Measurements from ENCODE around the gene CACNA1I. TPM values are rescaled to one million over a fixed set of nuclear protein-coding genes. Genes with fewer than 3 reads are reported as not detected.

Gene CACNA1I
- total RNA-seq, 2 donors from 2014 or later = 0.69 to 1.0 TPM

DNA sequence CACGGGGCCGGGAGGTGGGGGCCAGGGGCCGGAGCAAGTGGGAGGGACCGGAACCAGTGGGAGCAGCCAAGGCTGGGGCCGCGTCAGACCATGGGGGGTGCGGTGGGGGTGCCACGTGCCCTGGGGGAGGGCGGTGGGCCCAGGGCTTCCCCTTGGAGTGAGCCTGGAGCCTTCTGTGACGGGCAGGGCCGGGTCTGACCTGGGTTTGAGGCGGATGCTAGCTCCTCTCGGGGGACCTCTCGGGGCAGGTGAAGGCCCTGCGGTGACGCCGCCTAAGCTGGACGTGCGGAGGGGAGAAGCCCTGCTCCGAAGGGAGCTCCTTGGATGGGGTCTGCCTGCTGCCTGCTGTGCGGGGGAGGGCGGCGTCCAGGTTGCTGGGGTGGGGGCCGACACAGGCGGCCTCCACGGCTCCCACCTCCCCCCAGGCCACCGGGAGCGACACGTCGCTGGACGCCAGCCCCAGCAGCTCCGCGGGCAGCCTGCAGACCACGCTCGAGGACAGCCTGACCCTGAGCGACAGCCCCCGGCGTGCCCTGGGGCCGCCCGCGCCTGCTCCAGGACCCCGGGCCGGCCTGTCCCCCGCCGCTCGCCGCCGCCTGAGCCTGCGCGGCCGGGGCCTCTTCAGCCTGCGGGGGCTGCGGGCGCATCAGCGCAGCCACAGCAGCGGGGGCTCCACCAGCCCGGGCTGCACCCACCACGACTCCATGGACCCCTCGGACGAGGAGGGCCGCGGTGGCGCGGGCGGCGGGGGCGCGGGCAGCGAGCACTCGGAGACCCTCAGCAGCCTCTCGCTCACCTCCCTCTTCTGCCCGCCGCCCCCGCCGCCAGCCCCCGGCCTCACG, 115.0 kb downstream of the CACNA1I start:
- Histone ChIP-seq H3K9ac (ENCODE audit: low read depth in 2 of 2, low read length in 2 of 2) (no peak overlapping the region), H3K27me3 (peaks cover 11% of the 10 kb centered on the region), H3K4me1 (no peaks in the 10 kb centered on the region), H3K27ac (no peak overlapping the region), H3K4me3 (no peak overlapping the region), H3K36me3 (no peaks in the 10 kb centered on the region), H3K9me3 (no peaks in the 10 kb centered on the region)
- intact Hi-C loops (cut with DNase I) = no loop called here
- DNase-seq = no peak
- TF ChIP-seq, protein P1, sequence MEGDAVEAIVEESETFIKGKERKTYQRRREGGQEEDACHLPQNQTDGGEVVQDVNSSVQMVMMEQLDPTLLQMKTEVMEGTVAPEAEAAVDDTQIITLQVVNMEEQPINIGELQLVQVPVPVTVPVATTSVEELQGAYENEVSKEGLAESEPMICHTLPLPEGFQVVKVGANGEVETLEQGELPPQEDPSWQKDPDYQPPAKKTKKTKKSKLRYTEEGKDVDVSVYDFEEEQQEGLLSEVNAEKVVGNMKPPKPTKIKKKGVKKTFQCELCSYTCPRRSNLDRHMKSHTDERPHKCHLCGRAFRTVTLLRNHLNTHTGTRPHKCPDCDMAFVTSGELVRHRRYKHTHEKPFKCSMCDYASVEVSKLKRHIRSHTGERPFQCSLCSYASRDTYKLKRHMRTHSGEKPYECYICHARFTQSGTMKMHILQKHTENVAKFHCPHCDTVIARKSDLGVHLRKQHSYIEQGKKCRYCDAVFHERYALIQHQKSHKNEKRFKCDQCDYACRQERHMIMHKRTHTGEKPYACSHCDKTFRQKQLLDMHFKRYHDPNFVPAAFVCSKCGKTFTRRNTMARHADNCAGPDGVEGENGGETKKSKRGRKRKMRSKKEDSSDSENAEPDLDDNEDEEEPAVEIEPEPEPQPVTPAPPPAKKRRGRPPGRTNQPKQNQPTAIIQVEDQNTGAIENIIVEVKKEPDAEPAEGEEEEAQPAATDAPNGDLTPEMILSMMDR (IDR thresholded peaks at IDR 0.05) = no peak

DNA sequence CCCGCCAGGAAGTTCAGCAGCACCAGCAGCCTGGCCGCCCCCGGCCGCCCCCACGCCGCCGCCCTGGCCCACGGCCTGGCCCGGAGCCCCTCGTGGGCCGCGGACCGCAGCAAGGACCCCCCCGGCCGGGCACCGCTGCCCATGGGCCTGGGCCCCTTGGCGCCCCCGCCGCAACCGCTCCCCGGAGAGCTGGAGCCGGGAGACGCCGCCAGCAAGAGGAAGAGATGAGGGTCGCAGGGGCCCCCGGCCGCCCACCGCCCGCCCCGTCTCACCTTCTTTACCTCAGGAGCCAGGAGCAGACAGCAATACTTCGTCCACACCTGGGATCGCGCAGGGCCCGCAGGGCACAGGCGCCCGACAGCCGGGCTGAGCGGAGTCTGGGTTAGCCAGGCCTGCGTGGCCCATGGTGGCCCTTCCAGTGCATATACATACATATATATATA, 115.6 kb downstream of the CACNA1I start:
- H3K27me3 ChIP-seq = peaks cover 15% of the 10 kb centered on the region
- no peak overlapping the region for H3K9ac ChIP-seq (ENCODE audit: low read depth in 2 of 2, low read length in 2 of 2)
- no peaks in the 10 kb centered on the region for H3K36me3 ChIP-seq
- intact Hi-C loops (cut with DNase I) = no loop called here
- TF ChIP-seq, protein P1 (IDR thresholded peaks at IDR 0.05) = no peak
- H3K4me3 ChIP-seq = no peak overlapping the region
- H3K27ac ChIP-seq = no peak overlapping the region
- no peaks in the 10 kb centered on the region for H3K4me1 ChIP-seq
- no peaks in the 10 kb centered on the region for H3K9me3 ChIP-seq
- no peak for DNase-seq

DNA sequence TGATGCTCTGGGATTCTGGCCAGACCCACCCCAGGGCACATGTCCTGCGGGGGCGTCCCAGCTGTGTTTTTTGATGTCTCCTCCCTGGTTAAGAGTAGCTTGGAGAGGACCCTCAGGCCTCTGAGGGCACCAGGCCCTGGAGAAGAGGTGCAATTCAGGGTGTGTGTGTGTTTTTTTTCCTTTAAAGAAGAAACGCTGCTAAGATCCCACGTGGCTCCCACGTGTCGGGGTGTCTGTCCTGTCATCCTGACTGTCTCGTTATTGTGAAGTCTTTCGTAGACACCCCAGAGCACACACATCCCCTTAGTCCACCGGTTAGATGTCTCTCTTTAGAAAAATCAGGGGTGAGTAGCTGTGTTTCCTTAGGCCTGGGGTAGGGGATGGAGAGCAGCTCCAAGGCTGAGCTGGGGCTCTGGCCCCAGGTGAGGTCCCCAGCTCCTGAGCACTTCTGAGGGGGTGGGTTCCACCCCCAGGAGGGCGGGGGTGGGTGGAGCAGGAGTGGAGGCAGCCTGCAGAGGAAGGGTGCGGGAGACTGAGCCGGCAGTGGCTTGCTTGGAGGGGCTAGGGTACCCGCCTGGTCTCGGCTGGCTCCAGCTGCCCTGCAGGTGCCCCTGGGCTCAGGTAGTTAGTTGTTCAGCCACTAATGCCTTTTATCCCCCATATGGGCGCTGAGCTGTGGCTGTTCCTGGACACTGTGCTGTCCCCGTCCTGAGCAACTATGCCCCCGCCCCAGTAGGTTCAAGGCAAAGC, 116.4 kb downstream of the CACNA1I start:
- TF ChIP-seq, protein P1 (IDR thresholded peaks at IDR 0.05) = no peak
- intact Hi-C loops (cut with DNase I) = no loop called here

DNA sequence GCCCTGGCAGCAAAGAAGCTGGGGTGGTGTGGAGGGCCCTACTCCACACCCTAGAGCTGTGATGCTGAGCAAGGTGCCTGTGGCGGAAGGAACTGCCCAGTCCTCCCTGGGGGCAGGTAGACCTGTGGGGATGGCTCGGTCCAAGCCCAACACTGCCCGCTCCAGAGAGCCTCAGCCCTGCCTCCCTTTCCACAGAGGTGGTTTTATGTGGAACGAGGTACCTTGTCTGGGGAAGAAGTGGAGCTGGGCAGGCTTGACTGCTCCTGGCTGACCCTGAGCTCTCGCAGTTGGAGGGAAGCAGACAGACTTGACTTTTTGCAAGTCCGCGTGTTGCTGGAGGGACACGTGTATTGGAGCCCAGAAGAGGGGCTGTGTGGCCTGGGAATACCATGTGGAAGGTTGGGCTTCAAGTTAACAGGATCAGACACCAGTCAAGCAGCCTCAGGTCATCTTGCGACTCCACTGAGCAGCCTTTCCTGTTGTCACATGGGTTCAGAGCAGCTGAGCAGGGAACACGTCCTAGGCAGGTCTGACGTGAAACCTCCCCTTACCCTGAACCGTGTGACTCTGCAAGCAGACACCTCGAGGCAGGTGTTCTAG, 117.7 kb downstream of the CACNA1I start:
- Histone ChIP-seq H3K27me3 (peaks cover 15% of the 10 kb centered on the region), H3K9ac (ENCODE audit: low read depth in 2 of 2, low read length in 2 of 2) (no peak overlapping the region), H3K36me3 (no peaks in the 10 kb centered on the region), H3K4me3 (no peak overlapping the region), H3K4me1 (no peaks in the 10 kb centered on the region), H3K9me3 (no peaks in the 10 kb centered on the region), H3K27ac (no peak overlapping the region)
- TF ChIP-seq, protein P1 (IDR thresholded peaks at IDR 0.05) = no peak
- DNase-seq = no peak
- intact Hi-C loops (cut with DNase I) = no loop called here

More for the DNA sequence above, 116.4 kb downstream of the CACNA1I start:
- Histone ChIP-seq H3K9me3 (no peaks in the 10 kb centered on the region), H3K27me3 (peaks cover 15% of the 10 kb centered on the region), H3K4me1 (no peaks in the 10 kb centered on the region), H3K27ac (no peak overlapping the region), H3K36me3 (no peaks in the 10 kb centered on the region), H3K9ac (ENCODE audit: low read depth in 2 of 2, low read length in 2 of 2) (no peak overlapping the region), H3K4me3 (no peak overlapping the region)
- no peak for DNase-seq

DNA sequence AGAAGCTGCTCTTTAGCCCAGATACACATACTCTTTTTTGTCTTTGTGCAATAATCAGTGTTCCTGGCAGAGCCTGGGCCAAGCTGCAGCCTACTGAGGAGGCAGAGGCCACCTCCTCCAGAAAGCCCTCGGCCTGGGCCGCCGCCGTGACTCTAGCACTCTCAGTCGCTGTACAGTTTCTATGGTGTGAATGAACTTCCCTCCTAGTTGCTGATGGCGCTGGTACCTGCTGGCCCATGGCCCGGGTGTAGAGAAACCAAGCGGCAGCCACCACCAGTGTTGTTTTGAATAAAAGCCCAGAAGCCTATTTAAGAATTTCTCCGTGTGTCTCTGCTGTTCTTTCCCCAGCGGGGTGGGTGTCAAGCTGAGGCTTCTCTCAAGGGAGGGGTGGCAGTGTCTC, 118.9 kb downstream of the CACNA1I start:
- DNase-seq = no peak
- intact Hi-C loops (cut with DNase I) = no loop called here
- H3K9ac ChIP-seq (ENCODE audit: low read depth in 2 of 2, low read length in 2 of 2) = no peak overlapping the region

More for the DNA sequence above, 118.9 kb downstream of the CACNA1I start:
- no peaks in the 10 kb centered on the region for H3K36me3 ChIP-seq
- H3K4me3 ChIP-seq = no peak overlapping the region
- no peak overlapping the region for H3K27ac ChIP-seq
- H3K27me3 ChIP-seq = peaks cover 15% of the 10 kb centered on the region
- no peaks in the 10 kb centered on the region for H3K9me3 ChIP-seq
- no peaks in the 10 kb centered on the region for H3K4me1 ChIP-seq
- TF ChIP-seq, protein P1 (IDR thresholded peaks at IDR 0.05) = no peak
